ENCODE results near the gene AMOTL2. TPM values are rescaled to one million over a fixed set of nuclear protein-coding genes. Genes with fewer than 3 reads are reported as not detected.
A peak's percentile ranks its signal among the peaks of the same experiment; 100 is the strongest.

The AMOTL2 gene
- polyA plus RNA-seq, 1 donor (not counting 4 experiments of a cell fraction or from before 2014, with no cell fraction given): 39.8 TPM

GRCh38 chr3:134348524-134348923, 25.7 kb downstream of the AMOTL2 start:
- FAIRE-seq (peak; percentile 39), DNase-seq (ENCODE audit: low read depth, low spot score) (peak; percentile 93)
- no peaks in the 10 kb centered on the region for H3K79me2 ChIP-seq (ENCODE audit: control insufficient read depth, insufficient read depth, low read length)
- no peaks in the 10 kb centered on the region for H4K20me1 ChIP-seq (ENCODE audit: control insufficient read depth, extremely low read depth, insufficient read depth, low read length)
- H3K27ac ChIP-seq (ENCODE audit: control insufficient read depth, insufficient read depth, low read length): peak overlapping the region; percentile 3
- no peak overlapping the region for H3K4me3 ChIP-seq (ENCODE audit: control insufficient read depth in 2 of 3, extremely low read depth in 1 of 3, insufficient read depth in 2 of 3, low read depth in 1 of 3, low read length in 3 of 3)
- no peak overlapping the region for H2AFZ ChIP-seq (ENCODE audit: control insufficient read depth, low read length)
- peaks cover 4% of the 10 kb centered on the region for H3K9me3 ChIP-seq (ENCODE audit: control insufficient read depth, low read depth, low read length)
- no peak for TF ChIP-seq CTCF (optimal IDR thresholded peaks at IDR 0.05 in 1 of 3, IDR thresholded peaks at IDR 0.05 in 1 of 3, conservative IDR thresholded peaks at IDR 0.05 in 1 of 3; ENCODE audit: extremely low read depth in 1 of 3, insufficient read depth in 2 of 3, low read length in 3 of 3)
- H3K27me3 ChIP-seq (ENCODE audit: control insufficient read depth, extremely low read depth, insufficient read depth, low read length): no peaks in the 10 kb centered on the region
- H3K4me1 ChIP-seq (ENCODE audit: control insufficient read depth, extremely low read depth, insufficient read depth, low read length): peaks cover 39% of the 10 kb centered on the region
- H3K9ac ChIP-seq (ENCODE audit: control insufficient read depth, extremely low read depth, insufficient read depth, low read length): no peak overlapping the region
- no peaks in the 10 kb centered on the region for H3K9me1 ChIP-seq (ENCODE audit: control insufficient read depth, extremely low read depth, insufficient read depth, low read length)
- dilution Hi-C loops (cut with MboI; ENCODE audit: extremely low pct_ligation_motif_present, low sequenced_read_pairs): no loop called here
- H3K4me2 ChIP-seq (ENCODE audit: control insufficient read depth, extremely low read depth, insufficient read depth, low read depth, low read length): peak overlapping the region; percentile 2
- no peaks in the 10 kb centered on the region for H3K36me3 ChIP-seq (ENCODE audit: control insufficient read depth in 2 of 2, extremely low read depth in 1 of 2, insufficient read depth in 2 of 2, low read length in 2 of 2)

- FAIRE-seq (no peak), DNase-seq (ENCODE audit: low read depth, low spot score) (no peak)
- H2AFZ ChIP-seq (ENCODE audit: control insufficient read depth, low read length): no peak overlapping the region
- H3K4me2 ChIP-seq (ENCODE audit: control insufficient read depth, extremely low read depth, insufficient read depth, low read depth, low read length): no peak overlapping the region
- TF ChIP-seq CTCF (optimal IDR thresholded peaks at IDR 0.05 in 1 of 3, IDR thresholded peaks at IDR 0.05 in 1 of 3, conservative IDR thresholded peaks at IDR 0.05 in 1 of 3; ENCODE audit: extremely low read depth in 1 of 3, insufficient read depth in 2 of 3, low read length in 3 of 3) (no peak), EZH2 (IDR thresholded peaks at IDR 0.05; ENCODE audit: low read length) (no peak)
- H3K4me3 ChIP-seq (ENCODE audit: control insufficient read depth in 2 of 3, extremely low read depth in 1 of 3, insufficient read depth in 2 of 3, low read depth in 1 of 3, low read length in 3 of 3): no peak overlapping the region
- no peaks in the 10 kb centered on the region for H3K36me3 ChIP-seq (ENCODE audit: control insufficient read depth in 2 of 2, extremely low read depth in 1 of 2, insufficient read depth in 2 of 2, low read length in 2 of 2)
- no peaks in the 10 kb centered on the region for H3K9me1 ChIP-seq (ENCODE audit: control insufficient read depth, extremely low read depth, insufficient read depth, low read length)
- H3K27me3 ChIP-seq (ENCODE audit: control insufficient read depth, extremely low read depth, insufficient read depth, low read length): no peaks in the 10 kb centered on the region
- H3K9ac ChIP-seq (ENCODE audit: control insufficient read depth, extremely low read depth, insufficient read depth, low read length): no peak overlapping the region
- no peak overlapping the region for H3K27ac ChIP-seq (ENCODE audit: control insufficient read depth, insufficient read depth, low read length)
- dilution Hi-C loops (cut with MboI; ENCODE audit: extremely low pct_ligation_motif_present, low sequenced_read_pairs): no loop called here
- H3K9me3 ChIP-seq (ENCODE audit: control insufficient read depth, low read depth, low read length): peaks cover 4% of the 10 kb centered on the region
- no peaks in the 10 kb centered on the region for H4K20me1 ChIP-seq (ENCODE audit: control insufficient read depth, extremely low read depth, insufficient read depth, low read length)
- peaks cover 38% of the 10 kb centered on the region for H3K4me1 ChIP-seq (ENCODE audit: control insufficient read depth, extremely low read depth, insufficient read depth, low read length)
- H3K79me2 ChIP-seq (ENCODE audit: control insufficient read depth, insufficient read depth, low read length): no peaks in the 10 kb centered on the region
Observed at GRCh38 chr3:134347551-134347950, 26.7 kb downstream of the AMOTL2 start.

All from keratinocyte (primary cell).